ENCODE measurements around the gene SIX2.

Gene SIX2

DNA sequence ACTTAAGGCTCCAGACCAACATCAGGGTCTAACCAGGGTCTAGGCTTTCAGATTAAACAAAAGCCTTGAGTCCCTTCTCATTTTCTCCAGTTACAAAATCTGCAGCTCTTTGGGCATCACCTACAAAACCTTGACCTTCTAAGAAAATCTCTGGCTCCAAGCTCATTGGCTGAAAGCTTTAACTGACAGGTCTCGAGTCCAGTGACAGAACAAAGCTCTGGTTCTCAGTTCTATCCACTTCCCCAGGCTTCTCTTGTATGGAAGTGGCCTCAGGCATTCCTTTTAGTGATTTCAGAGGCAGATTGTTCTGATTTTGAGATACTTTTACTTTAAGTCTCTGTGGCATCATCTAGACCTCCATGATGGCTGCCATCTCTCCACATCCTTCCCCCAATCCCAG is 11.3 kb downstream of the SIX2 start:
- TF ChIP-seq, protein P1, sequence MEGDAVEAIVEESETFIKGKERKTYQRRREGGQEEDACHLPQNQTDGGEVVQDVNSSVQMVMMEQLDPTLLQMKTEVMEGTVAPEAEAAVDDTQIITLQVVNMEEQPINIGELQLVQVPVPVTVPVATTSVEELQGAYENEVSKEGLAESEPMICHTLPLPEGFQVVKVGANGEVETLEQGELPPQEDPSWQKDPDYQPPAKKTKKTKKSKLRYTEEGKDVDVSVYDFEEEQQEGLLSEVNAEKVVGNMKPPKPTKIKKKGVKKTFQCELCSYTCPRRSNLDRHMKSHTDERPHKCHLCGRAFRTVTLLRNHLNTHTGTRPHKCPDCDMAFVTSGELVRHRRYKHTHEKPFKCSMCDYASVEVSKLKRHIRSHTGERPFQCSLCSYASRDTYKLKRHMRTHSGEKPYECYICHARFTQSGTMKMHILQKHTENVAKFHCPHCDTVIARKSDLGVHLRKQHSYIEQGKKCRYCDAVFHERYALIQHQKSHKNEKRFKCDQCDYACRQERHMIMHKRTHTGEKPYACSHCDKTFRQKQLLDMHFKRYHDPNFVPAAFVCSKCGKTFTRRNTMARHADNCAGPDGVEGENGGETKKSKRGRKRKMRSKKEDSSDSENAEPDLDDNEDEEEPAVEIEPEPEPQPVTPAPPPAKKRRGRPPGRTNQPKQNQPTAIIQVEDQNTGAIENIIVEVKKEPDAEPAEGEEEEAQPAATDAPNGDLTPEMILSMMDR (IDR thresholded peaks at IDR 0.05; ENCODE audit: low read depth, low read length), result no peak
- peak in 1 of 2 donors; percentile 44 for DNase-seq (ENCODE audit: low read depth in 2 of 2)
- no peak overlapping the region for H3K4me3 ChIP-seq (replicated peaks in 1 of 2; ENCODE audit: low read depth in 2 of 2, low read length in 2 of 2)

GRCh38 chr2:44996356-44996755 is 12.9 kb downstream of the SIX2 start:
- TF ChIP-seq, protein P1 (IDR thresholded peaks at IDR 0.05; ENCODE audit: low read depth, low read length), result no peak
- DNase-seq (ENCODE audit: low read depth in 2 of 2), result no peak
- no peak overlapping the region for H3K4me3 ChIP-seq (replicated peaks in 1 of 2; ENCODE audit: low read depth in 2 of 2, low read length in 2 of 2)

DNA sequence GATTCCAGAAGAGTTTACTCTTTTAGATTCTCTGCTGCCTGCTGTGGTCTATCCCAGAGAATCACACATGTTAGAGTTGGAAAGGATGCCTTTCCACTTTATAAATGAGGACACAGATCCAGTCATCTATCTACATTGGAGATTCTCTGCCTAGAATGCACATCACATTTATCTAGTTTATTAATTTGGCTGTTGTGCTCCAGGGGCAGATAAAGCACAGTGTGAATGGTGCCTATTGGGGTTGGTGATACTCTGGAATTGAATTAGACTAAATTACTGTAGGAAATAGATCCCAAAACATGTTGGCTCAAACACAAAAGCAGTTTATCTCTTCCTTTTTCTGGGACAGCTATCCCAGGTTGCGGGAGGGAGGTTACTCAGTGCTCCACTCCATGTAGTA is 14.9 kb downstream of the SIX2 start:
- DNase-seq (ENCODE audit: low read depth in 2 of 2), result no peak
- no peak overlapping the region for H3K4me3 ChIP-seq (replicated peaks in 1 of 2; ENCODE audit: low read depth in 2 of 2, low read length in 2 of 2)
- TF ChIP-seq, protein P1 (IDR thresholded peaks at IDR 0.05; ENCODE audit: low read depth, low read length), result no peak

DNA sequence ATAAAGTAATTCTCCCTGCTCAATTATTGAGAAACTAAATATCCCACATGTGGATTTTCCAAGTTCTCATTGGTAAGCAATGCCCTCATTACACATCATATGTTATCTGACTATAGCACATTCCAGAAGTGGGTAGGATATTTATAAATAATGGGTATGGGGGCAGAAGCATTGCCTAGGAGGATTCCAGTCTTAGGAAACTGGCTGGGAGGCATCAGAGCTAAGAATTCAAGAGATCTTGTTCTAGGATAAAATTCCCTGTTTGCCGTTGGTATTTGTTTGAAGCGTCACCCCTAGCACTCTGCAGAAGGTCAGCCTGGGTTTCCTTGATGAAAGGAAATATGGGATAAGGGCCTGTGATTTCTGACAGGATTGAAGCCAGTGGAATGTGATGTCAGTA is 20.1 kb downstream of the SIX2 start:
- no peak overlapping the region for H3K4me3 ChIP-seq (replicated peaks in 1 of 2; ENCODE audit: low read depth in 2 of 2, low read length in 2 of 2)
- TF ChIP-seq, protein P1 (IDR thresholded peaks at IDR 0.05; ENCODE audit: low read depth, low read length), result no peak
- no peak for DNase-seq (ENCODE audit: low read depth in 2 of 2)

DNA sequence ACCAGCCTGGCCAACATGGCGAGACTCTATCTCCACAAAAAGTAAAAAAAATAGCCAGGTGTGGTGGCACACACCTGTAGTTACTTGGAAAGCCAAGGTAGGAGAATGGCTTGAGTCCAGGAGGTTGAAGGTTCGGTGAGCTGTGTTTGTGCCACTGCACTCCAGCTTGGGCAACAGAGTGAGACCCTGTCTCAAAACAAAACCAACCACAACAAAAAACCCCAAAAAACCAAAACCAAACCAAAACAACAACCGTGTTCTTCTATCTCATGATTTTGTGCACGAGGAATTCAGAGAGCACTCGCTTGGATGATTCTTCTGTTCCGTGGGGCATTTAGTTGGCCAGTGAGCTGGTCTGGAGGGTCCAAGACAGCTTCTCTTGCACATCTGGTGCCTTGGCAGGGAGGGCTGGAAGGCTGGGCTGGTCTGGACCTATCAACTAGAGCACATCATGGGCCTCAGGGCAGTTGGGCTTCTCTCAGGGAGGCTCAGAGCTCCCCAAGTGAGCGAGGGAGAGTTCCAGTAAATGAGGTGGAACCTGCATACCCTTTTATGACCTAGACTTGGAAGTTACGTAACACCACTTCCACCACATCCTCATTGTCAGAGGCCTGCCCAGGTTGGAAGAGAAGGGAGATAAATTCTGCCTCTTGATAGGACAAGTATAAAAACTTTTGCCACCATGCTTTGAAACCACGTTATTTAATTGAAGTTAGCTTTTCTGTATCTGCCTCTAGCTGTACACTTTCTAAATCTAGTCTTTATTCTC is 25.2 kb downstream of the SIX2 start:
- DNase-seq (ENCODE audit: low read depth in 2 of 2), result no peak
- H3K4me3 ChIP-seq (replicated peaks in 1 of 2; ENCODE audit: low read depth in 2 of 2, low read length in 2 of 2), result no peak overlapping the region
- TF ChIP-seq, protein P1 (IDR thresholded peaks at IDR 0.05; ENCODE audit: low read depth, low read length), result no peak

DNA sequence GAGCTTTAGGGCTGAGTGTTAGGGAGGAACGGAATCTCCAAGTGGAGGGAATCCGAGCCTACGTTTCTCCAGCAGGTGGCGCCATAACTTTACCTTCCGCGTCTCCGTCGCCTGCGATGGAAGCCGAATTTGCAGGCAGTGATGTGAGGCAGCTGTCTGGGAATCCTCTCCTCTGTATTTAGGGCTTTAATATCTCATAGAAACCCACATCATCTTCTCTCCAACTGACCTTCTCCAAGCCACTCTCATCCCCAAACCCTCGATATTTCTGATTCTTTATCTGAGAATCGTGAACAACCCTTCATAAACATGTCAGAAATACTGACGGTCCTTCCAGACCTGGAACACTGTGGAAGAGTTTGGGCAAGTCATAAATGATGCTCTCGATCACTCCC is 27.5 kb downstream of the SIX2 start:
- TF ChIP-seq, protein P1 (IDR thresholded peaks at IDR 0.05; ENCODE audit: low read depth, low read length), result peak; percentile 84
- DNase-seq (ENCODE audit: low read depth in 2 of 2), result peak; percentile 86 to 87
- no peak overlapping the region for H3K4me3 ChIP-seq (replicated peaks in 1 of 2; ENCODE audit: low read depth in 2 of 2, low read length in 2 of 2)

All from cardiac fibroblast (primary cell).